ENCODE results near the gene WBP2NL. TPM values are rescaled to one million over a fixed set of nuclear protein-coding genes. Genes with fewer than 3 reads are reported as not detected.

Gene WBP2NL
- total RNA-seq, 2 experiments from 2014 or later: 1.1 to 1.9 TPM

DNA sequence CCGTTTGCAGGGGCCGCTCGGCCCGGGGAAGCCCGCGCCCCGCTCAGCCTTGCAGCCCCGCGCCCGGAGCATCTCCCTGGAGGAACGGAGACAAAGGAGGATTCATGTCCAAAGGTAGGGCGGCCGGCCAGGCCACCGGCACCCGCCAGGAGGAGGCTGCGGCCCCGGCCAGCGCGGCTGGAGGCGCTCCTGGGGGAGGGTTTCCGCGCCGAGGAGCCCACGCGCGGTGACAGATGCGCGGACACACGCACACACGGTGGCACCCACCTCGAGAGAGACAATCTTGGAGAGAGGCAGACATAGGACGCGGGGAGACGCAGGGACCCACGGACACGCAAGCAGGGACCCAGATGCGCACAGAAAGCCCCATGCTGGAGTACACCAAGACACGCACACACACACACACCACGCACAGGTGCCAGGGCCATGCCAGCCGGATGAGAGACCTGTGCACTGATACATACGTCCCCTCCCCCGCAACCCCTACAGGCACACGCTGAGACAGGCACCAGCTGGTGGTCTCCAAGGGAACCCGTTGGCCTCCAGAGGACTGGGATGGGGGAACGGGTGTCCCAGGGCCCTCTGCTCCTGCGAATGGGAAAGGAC, 21.5 kb upstream of the WBP2NL start:
- no peak overlapping the region for H2AFZ ChIP-seq (ENCODE audit: low read length)
- TF ChIP-seq, protein P1, sequence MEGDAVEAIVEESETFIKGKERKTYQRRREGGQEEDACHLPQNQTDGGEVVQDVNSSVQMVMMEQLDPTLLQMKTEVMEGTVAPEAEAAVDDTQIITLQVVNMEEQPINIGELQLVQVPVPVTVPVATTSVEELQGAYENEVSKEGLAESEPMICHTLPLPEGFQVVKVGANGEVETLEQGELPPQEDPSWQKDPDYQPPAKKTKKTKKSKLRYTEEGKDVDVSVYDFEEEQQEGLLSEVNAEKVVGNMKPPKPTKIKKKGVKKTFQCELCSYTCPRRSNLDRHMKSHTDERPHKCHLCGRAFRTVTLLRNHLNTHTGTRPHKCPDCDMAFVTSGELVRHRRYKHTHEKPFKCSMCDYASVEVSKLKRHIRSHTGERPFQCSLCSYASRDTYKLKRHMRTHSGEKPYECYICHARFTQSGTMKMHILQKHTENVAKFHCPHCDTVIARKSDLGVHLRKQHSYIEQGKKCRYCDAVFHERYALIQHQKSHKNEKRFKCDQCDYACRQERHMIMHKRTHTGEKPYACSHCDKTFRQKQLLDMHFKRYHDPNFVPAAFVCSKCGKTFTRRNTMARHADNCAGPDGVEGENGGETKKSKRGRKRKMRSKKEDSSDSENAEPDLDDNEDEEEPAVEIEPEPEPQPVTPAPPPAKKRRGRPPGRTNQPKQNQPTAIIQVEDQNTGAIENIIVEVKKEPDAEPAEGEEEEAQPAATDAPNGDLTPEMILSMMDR (conservative IDR thresholded peaks at IDR 0.05; ENCODE audit: low read length): no peak
- no peak for TF ChIP-seq EZH2phosphoT487 (IDR thresholded peaks at IDR 0.05; ENCODE audit: borderline replicate concordance, low read depth, low read length)
- BruUV-seq (replicated peaks): no TSS peak
- no peaks in the 10 kb centered on the region for H3K36me3 ChIP-seq (ENCODE audit: insufficient read depth, low read length)
- no peak for DNase-seq (ENCODE audit: low spot score)
- H3K79me2 ChIP-seq (ENCODE audit: insufficient read depth, low read depth, low read length): no peaks in the 10 kb centered on the region
- no peaks in the 10 kb centered on the region for H4K20me1 ChIP-seq (ENCODE audit: insufficient read depth, low read length)
- intact Hi-C loops (cut with micrococcal nuclease; ENCODE audit: unreplicated experiment): loop anchor here (10.0 kb wide), 1 partner anchor 78 kb away; no protein-coding TSS in a partner anchor
- no peaks in the 10 kb centered on the region for H3K4me1 ChIP-seq (ENCODE audit: insufficient read depth, low read length, poor library complexity, severe bottlenecking)
- H3K4me3 ChIP-seq (ENCODE audit: low read depth, low read length, poor library complexity, severe bottlenecking): no peak overlapping the region
- no peaks in the 10 kb centered on the region for H3K9me3 ChIP-seq (ENCODE audit: low read length)
- CTCF ChIA-PET (ENCODE audit: unreplicated experiment): no interaction called here
- POLR2A ChIA-PET: no interaction called here
- H3K27ac ChIP-seq (ENCODE audit: low read depth, low read length, poor library complexity, severe bottlenecking): no peak overlapping the region
- no peak overlapping the region for H3K4me2 ChIP-seq (ENCODE audit: low read length)
- H3K9me2 ChIP-seq (ENCODE audit: insufficient read depth, low read length): no peaks in the 10 kb centered on the region

DNA sequence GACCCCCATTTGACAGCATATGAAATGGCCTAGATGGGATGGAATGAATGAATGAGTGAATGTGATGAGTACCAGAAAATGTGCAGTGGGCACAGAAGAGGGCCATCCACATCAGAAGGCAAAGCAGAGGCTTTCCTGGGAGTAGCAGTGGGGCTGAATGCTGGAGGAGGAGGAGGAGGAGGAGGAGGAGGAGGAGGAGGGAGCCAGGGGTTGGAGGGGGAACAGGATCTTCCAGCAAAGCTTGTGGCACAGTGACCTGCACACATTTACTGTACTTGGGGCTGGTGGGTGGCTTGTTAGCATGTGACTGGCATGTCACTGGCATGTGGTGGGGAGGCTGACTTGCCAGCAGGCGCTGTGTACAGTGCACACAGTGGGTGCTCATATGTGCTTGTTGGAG, 19.9 kb upstream of the WBP2NL start:
- no peak for DNase-seq (ENCODE audit: low spot score)
- no peak for TF ChIP-seq EZH2phosphoT487 (IDR thresholded peaks at IDR 0.05; ENCODE audit: borderline replicate concordance, low read depth, low read length)
- TF ChIP-seq, protein P1 (conservative IDR thresholded peaks at IDR 0.05; ENCODE audit: low read length): no peak
- H2AFZ ChIP-seq (ENCODE audit: low read length): no peak overlapping the region
- H3K4me2 ChIP-seq (ENCODE audit: low read length): no peak overlapping the region
- H3K4me1 ChIP-seq (ENCODE audit: insufficient read depth, low read length, poor library complexity, severe bottlenecking): no peaks in the 10 kb centered on the region
- no peaks in the 10 kb centered on the region for H3K9me2 ChIP-seq (ENCODE audit: insufficient read depth, low read length)
- ChIA-PET CTCF (ENCODE audit: unreplicated experiment) (no interaction called here), POLR2A (no interaction called here)
- H3K4me3 ChIP-seq (ENCODE audit: low read depth, low read length, poor library complexity, severe bottlenecking): no peak overlapping the region
- BruUV-seq (replicated peaks): no TSS peak
- no peak overlapping the region for H3K27ac ChIP-seq (ENCODE audit: low read depth, low read length, poor library complexity, severe bottlenecking)
- no peaks in the 10 kb centered on the region for H3K36me3 ChIP-seq (ENCODE audit: insufficient read depth, low read length)
- H4K20me1 ChIP-seq (ENCODE audit: insufficient read depth, low read length): no peaks in the 10 kb centered on the region
- H3K79me2 ChIP-seq (ENCODE audit: insufficient read depth, low read depth, low read length): no peaks in the 10 kb centered on the region
- H3K9me3 ChIP-seq (ENCODE audit: low read length): no peaks in the 10 kb centered on the region
- intact Hi-C loops (cut with micrococcal nuclease; ENCODE audit: unreplicated experiment): loop anchor here (10.0 kb wide), 1 partner anchor 76 kb away; no protein-coding TSS in a partner anchor

DNA sequence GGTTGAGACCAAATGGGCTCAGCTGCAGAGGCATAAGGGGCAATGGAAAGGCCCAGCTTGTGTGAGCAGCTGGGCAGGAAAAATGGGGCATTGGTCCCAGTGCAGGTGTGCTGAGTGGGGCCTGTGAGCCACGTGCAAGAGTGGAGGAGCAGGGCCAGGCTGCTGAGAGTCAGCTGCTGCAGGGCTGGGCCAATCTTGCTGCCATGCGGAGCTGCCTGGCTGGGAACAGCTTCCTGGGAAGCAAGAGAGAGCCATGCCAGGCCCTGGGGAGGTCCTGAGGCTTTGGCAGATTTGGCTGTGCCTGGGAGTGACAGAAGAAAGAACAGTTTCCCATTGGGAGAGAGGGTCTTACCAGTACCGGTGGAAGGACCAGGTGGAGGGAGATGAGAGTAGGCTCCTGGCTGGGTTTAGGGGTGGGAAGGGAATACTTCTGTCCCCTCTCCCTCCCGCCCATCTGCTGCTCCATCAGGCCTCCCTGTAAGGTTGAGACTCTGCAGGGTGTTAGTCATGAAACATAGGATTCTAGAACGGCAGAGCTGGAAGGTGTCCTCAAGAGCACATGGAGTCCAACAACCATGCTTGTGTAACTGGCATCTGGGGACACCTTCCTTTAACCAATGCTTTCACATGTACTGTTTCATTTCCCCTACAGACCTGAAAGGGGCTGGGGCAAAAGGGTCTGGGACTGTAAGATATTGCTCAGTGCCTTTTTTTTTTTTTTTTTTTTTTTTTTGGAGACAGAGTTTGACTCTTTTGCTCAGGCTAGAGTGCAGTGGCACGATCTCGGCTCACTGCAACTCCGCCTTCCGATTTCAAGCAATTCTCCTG, 19.0 kb upstream of the WBP2NL start:
- H4K20me1 ChIP-seq (ENCODE audit: insufficient read depth, low read length): no peaks in the 10 kb centered on the region
- no peak overlapping the region for H3K4me2 ChIP-seq (ENCODE audit: low read length)
- ChIA-PET CTCF (ENCODE audit: unreplicated experiment) (no interaction called here), POLR2A (interaction anchor here (0.7 kb wide), 1 partner anchor 79 kb away, joined by 10 read pairs; no protein-coding TSS in a partner anchor)
- no peak overlapping the region for H3K4me3 ChIP-seq (ENCODE audit: low read depth, low read length, poor library complexity, severe bottlenecking)
- intact Hi-C loops (cut with micrococcal nuclease; ENCODE audit: unreplicated experiment): loop anchor here (10.0 kb wide), 1 partner anchor 75 kb away; no protein-coding TSS in a partner anchor
- H3K9me3 ChIP-seq (ENCODE audit: low read length): no peaks in the 10 kb centered on the region
- DNase-seq (ENCODE audit: low spot score): no peak
- BruUV-seq (replicated peaks): no TSS peak
- no peak overlapping the region for H3K27ac ChIP-seq (ENCODE audit: low read depth, low read length, poor library complexity, severe bottlenecking)
- TF ChIP-seq, protein P1 (conservative IDR thresholded peaks at IDR 0.05; ENCODE audit: low read length): no peak
- TF ChIP-seq EZH2phosphoT487 (IDR thresholded peaks at IDR 0.05; ENCODE audit: borderline replicate concordance, low read depth, low read length): no peak
- H3K4me1 ChIP-seq (ENCODE audit: insufficient read depth, low read length, poor library complexity, severe bottlenecking): no peaks in the 10 kb centered on the region
- H3K9me2 ChIP-seq (ENCODE audit: insufficient read depth, low read length): no peaks in the 10 kb centered on the region
- no peak overlapping the region for H2AFZ ChIP-seq (ENCODE audit: low read length)
- H3K79me2 ChIP-seq (ENCODE audit: insufficient read depth, low read depth, low read length): no peaks in the 10 kb centered on the region
- no peaks in the 10 kb centered on the region for H3K36me3 ChIP-seq (ENCODE audit: insufficient read depth, low read length)
